Lung (tissue), 12 donors: ENCODE data around the gene ZCCHC10. TPM values are rescaled to one million over a fixed set of nuclear protein-coding genes. Genes with fewer than 3 reads are reported as not detected.
"Not testable (repeated sequence)": the region's sequence is repeated elsewhere in the genome, so short reads cannot be mapped to it uniquely, and the experiment has no call there.

Source experiments
- ATAC-seq: fragments of 200-7000 bp; cut with Tn5 transposase; one replicate; pipeline ENCODE4 v1.9.1; 2020; ENCODE audit warnings: moderate number of reproducible peaks; ENCODE audit not compliant: insufficient read depth, low FRiP score
- DNase-seq, 3 donors: peaks; one replicate each; pipeline ENCODE4 v3.0.0-alpha.2; 2013 to 2017
- H3K27ac ChIP-seq, 2 donors: one replicate each; pipeline ENCODE4 v1.5.1; 2013; ENCODE audit warnings: mild to moderate bottlenecking in 2 of 2, moderate library complexity in 2 of 2, control low read depth in 1 of 2, inconsistent platforms in 1 of 2, low read depth in 1 of 2, low read length in 1 of 2
- H3K27me3 ChIP-seq, 3 donors: one replicate each; pipeline ENCODE4 v1.5.1; 2013; ENCODE audit warnings: low read length in 2 of 3; ENCODE audit not compliant: control insufficient read depth in 3 of 3, insufficient read depth in 3 of 3
- H3K36me3 ChIP-seq, 4 donors: one replicate each; pipeline ENCODE4 v1.5.1; 2013; ENCODE audit warnings: low read length in 4 of 4, mild to moderate bottlenecking in 1 of 4, moderate library complexity in 1 of 4; ENCODE audit not compliant: control insufficient read depth in 4 of 4, insufficient read depth in 4 of 4
- H3K4me1 ChIP-seq, 5 donors: one replicate each; pipeline ENCODE4 v1.5.1; 2013; ENCODE audit warnings: low read length in 5 of 5, mild to moderate bottlenecking in 2 of 5, moderate library complexity in 1 of 5; ENCODE audit not compliant: control insufficient read depth in 5 of 5, insufficient read depth in 5 of 5
- H3K4me3 ChIP-seq: one replicate; pipeline ENCODE4 v1.5.1; 2013; ENCODE audit warnings: mild to moderate bottlenecking, control low read depth, moderate library complexity
- H3K9ac ChIP-seq, 2 donors: one replicate each; pipeline ENCODE4 v1.5.1; 2013; ENCODE audit warnings: low read length in 2 of 2, control low read depth in 1 of 2; ENCODE audit not compliant: insufficient read depth in 1 of 2
- H3K9me3 ChIP-seq, 4 donors: one replicate each; pipeline ENCODE4 v1.5.1; 2013; ENCODE audit warnings: low read length in 3 of 4, mild to moderate bottlenecking in 1 of 4, moderate library complexity in 1 of 4; ENCODE audit not compliant: control insufficient read depth in 4 of 4, insufficient read depth in 3 of 4
- CTCF ChIP-seq: IDR thresholded peaks from 2 replicates; pipeline ENCODE4 v1.5.1; 2012; ENCODE audit warnings: mild to moderate bottlenecking; ENCODE audit errors: control extremely low read depth, extremely low read depth
- WGBS, 2 donors: extraction: QIAGEN DNeasy Blood & Tissue Kit; methylation state at CpG; one replicate each; pipeline ENCODE4 v1.1.7; 2013; 5-methylcytosine and 5-hydroxymethylcytosine counted together
- polyA plus RNA-seq, 2 donors: library from polyadenylated mRNA; stranded (reverse); fragments of 200-250 nt; gene quantifications; one replicate each; pipeline ENCODE4 v1.2.1, GENCODE V29; 2013
- total RNA-seq, 2 donors: library from RNA; depleted of rRNA in 1 of 2; stranded (reverse); fragments of >200 nt in 1 of 2; gene quantifications; one replicate each; pipeline ENCODE4 v1.2.1, GENCODE V29; 2014 to 2021
- donor health status: control.
- donor health status: control.
- donor health status: Bipolar disorder and iron deficiency.
- donor health status: healthy.
- donor health status: DM: yes; HTN: yes; CAD: no.

Gene ZCCHC10
- total and polyA plus RNA-seq, 4 donors = 15.3 to 31.3 (median 24.8) TPM

GRCh38 chr5:132987531-132988408 lies 38.6 kb downstream of the ZCCHC10 start:
- DNase-seq (no peak), ATAC-seq (no peak)
- no peak overlapping the region for H3K4me3 ChIP-seq
- no peaks in the 10 kb centered on the region for H3K9me3 ChIP-seq
- no peaks in the 10 kb centered on the region for H3K27me3 ChIP-seq
- H3K9ac ChIP-seq = no peak overlapping the region
- H3K27ac ChIP-seq = no peak overlapping the region
- TF ChIP-seq CTCF = no peak
- no peaks in the 10 kb centered on the region for H3K36me3 ChIP-seq
- WGBS, 2 donors = 76 to 85% methylated on average over 28 of the region's 28 CpGs
- no peaks in the 10 kb centered on the region for H3K4me1 ChIP-seq

- WGBS, 2 donors = 95 to 96% methylated on average over 27 to 30 of the region's 30 CpGs
- H3K36me3 ChIP-seq, H3K27ac ChIP-seq, H3K27me3 ChIP-seq, H3K9ac ChIP-seq, H3K4me3 ChIP-seq, DNase-seq, H3K9me3 ChIP-seq, ATAC-seq, H3K4me1 ChIP-seq: not testable (repeated sequence)
These were observed 43.4 kb downstream of the ZCCHC10 start for GRCh38 chr5:132982971-132983370.

- WGBS, 2 donors = 91 to 98% methylated on average over 3 of the region's 3 CpGs
- no peak for ATAC-seq
These were observed 45.1 kb downstream of the ZCCHC10 start for GRCh38 chr5:132981288-132981687.

GRCh38 chr5:132979976-132980375 lies 46.4 kb downstream of the ZCCHC10 start:
- WGBS, 2 donors = 78 to 86% methylated on average over 2 of the region's 2 CpGs
- no peak for ATAC-seq

More at GRCh38 chr5:132981288-132981687, 45.1 kb downstream of the ZCCHC10 start:
- Histone ChIP-seq H3K27ac (no peak overlapping the region), H3K4me1 (no peaks in the 10 kb centered on the region), H3K9me3 (no peaks in the 10 kb centered on the region), H3K9ac (no peak overlapping the region), H3K27me3 (no peaks in the 10 kb centered on the region), H3K4me3 (no peak overlapping the region), H3K36me3 (no peaks in the 10 kb centered on the region)
- no peak for DNase-seq
- TF ChIP-seq CTCF = no peak

More at GRCh38 chr5:132979976-132980375, 46.4 kb downstream of the ZCCHC10 start:
- no peak overlapping the region for H3K4me3 ChIP-seq
- TF ChIP-seq CTCF = no peak
- H3K27ac ChIP-seq = no peak overlapping the region
- no peaks in the 10 kb centered on the region for H3K36me3 ChIP-seq
- H3K4me1 ChIP-seq = no peaks in the 10 kb centered on the region
- no peaks in the 10 kb centered on the region for H3K27me3 ChIP-seq
- no peaks in the 10 kb centered on the region for H3K9me3 ChIP-seq
- no peak overlapping the region for H3K9ac ChIP-seq
- no peak for DNase-seq
